Colonic mucosa (tissue), 4 donors: ENCODE results near the gene FLT3. TPM values are rescaled to one million over a fixed set of nuclear protein-coding genes. Genes with fewer than 3 reads are reported as not detected.

Experiments
- DNase-seq: peaks from one replicate; pipeline ENCODE4 v3.0.0-alpha.2; 2020
- H3K27ac ChIP-seq: fragments of 200-600 bp; one replicate; pipeline ENCODE4 v1.8.0; 2021
- H3K27me3 ChIP-seq: fragments of 200-600 bp; one replicate; pipeline ENCODE4 v1.8.0; 2021
- H3K36me3 ChIP-seq: fragments of 200-600 bp; one replicate; pipeline ENCODE4 v1.8.0; 2021
- H3K4me1 ChIP-seq: fragments of 200-600 bp; one replicate; pipeline ENCODE4 v1.8.0; 2021; ENCODE audit warnings: mild to moderate bottlenecking
- H3K4me3 ChIP-seq: fragments of 200-600 bp; one replicate; pipeline ENCODE4 v1.8.0; 2021
- H3K9ac ChIP-seq, 2 donors: one replicate each; pipeline ENCODE4 v1.7.0; 2013; ENCODE audit warnings: control low read depth in 2 of 2, low read depth in 2 of 2, low read length in 2 of 2
- H3K9me3 ChIP-seq: fragments of 200-600 bp; one replicate; pipeline ENCODE4 v1.8.0; 2021
- intact Hi-C: fragments of 100-400 bp; cut with DNase I; formaldehyde crosslinking; loops from one replicate; pipeline ENCODE4 v1.14.1; 2022
- total RNA-seq, 2 donors: library from RNA; stranded (reverse); fragmentation: NEBNext Ultra II Directional in 1 of 2; extraction: Animal tissue kit (Norgen Biotek cat#: 25700) in 1 of 2; gene quantifications; one replicate each; pipeline ENCODE4 v1.2.1, GENCODE V29; 2021
- TF ChIP-seq, protein P1 (sequence below): fragments of 200-600 bp; IDR thresholded peaks from one replicate; pipeline ENCODE4 v1.8.0; 2022; ENCODE audit warnings: antibody characterized with exemption, mild to moderate bottlenecking
- donor health status: healthy.
- donor health status: DM: no; HTN: no; CAD: no.
- donor health status: DM: no; HTN: no; CAD: no.

FLT3 gene
- total RNA-seq, 2 donors from 2014 or later = 0.19 TPM; not detected in 1

DNA sequence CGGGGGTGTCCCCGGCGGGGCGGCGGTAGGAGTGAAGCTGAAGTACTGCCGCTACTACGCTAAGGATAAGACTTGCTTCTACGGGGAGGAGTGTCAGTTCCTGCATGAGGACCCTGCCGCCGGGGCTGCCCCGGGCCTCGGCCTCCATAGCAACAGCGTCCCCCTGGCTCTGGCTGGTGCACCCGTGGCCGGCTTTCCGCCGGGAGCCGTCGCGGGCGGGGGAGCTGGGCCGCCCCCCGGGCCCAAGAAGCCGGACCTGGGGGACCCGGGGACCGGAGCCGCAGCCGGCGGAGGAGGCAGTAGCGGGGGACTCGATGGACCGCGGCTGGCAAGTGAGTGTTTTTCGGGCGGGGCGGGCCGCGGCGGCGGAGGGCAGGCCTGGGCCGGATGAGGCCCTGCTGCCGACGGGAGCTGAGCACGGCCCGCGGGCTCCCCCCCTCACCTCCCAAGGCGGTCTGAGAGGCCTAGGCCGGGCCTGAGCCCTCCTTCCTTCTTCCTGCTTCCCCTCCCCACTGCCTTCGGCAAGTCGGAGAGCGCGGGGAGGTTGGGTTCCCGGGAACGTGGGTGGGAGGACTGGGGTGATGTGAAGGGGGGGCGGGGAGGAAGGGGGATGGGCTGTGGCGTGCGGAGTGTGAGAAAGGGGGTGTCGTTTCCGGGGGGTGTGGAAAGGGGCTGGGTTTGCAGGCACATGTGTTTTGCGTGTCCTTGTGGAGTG lies 38.5 kb upstream of the FLT3 start:
- Histone ChIP-seq H3K4me1 (no peaks in the 10 kb centered on the region), H3K9ac (peak overlapping the region; percentile 84 to 99), H3K36me3 (no peaks in the 10 kb centered on the region), H3K27me3 (no peaks in the 10 kb centered on the region), H3K27ac (peak overlapping the region; percentile 99), H3K4me3 (peak overlapping the region; percentile 84), H3K9me3 (no peaks in the 10 kb centered on the region)
- peak; percentile 91 for DNase-seq
- TF ChIP-seq, protein P1, sequence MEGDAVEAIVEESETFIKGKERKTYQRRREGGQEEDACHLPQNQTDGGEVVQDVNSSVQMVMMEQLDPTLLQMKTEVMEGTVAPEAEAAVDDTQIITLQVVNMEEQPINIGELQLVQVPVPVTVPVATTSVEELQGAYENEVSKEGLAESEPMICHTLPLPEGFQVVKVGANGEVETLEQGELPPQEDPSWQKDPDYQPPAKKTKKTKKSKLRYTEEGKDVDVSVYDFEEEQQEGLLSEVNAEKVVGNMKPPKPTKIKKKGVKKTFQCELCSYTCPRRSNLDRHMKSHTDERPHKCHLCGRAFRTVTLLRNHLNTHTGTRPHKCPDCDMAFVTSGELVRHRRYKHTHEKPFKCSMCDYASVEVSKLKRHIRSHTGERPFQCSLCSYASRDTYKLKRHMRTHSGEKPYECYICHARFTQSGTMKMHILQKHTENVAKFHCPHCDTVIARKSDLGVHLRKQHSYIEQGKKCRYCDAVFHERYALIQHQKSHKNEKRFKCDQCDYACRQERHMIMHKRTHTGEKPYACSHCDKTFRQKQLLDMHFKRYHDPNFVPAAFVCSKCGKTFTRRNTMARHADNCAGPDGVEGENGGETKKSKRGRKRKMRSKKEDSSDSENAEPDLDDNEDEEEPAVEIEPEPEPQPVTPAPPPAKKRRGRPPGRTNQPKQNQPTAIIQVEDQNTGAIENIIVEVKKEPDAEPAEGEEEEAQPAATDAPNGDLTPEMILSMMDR = no peak
- intact Hi-C loops = no loop called here

DNA sequence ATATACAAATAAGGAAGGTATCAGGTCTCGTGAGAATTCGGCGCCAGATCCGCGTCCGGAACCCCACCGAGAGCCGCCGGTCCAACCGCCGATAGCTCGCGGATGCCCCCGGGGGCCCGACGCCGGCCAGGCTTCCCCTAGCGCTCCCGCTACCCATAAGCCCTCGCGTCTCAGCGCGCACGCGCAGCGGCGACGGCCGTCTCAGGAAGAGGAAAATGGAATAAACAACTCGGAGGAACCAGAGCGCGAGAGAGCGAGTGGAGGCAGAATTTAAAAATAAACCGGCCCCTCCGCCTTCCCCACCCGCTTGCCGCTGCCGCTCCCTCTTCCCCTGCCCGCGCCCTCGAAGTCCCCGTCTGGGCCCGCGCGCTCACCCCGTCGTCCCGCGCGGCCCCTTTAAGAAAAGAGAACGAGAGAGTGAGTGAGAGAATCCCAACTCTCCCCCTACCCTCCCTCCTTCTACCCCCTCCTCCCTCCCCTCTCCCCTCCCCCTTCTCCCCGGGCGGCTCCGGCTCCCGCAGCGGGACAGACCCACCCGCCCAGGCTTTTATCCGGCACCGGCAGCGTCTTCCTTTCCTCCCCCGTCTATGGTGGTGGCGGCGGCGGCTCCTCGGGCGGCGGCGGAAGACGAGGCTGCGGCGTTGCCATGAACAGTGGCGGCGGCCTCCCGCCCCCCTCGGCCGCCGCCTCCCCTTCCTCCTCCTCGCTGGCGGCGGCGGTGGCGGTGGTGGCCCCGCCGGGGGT lies 37.8 kb upstream of the FLT3 start, which contains the start of gene PAN3:
TSS of gene PAN3 (plus strand) at position 534 of the 744 bp plus-strand sequence. CDS start at position 647, 113 bp downstream.
- TF ChIP-seq, protein P1 = no peak
- H3K27ac ChIP-seq = peak within 1 kb of the TSS; percentile 99
- no peaks in the 10 kb centered on the region for H3K9me3 ChIP-seq
- H3K27me3 ChIP-seq = no peaks in the 10 kb centered on the region
- intact Hi-C loops = no loop called here
- H3K9ac ChIP-seq = peak within 1 kb of the TSS; percentile 84 to 99
- no peaks in the 10 kb centered on the region for H3K4me1 ChIP-seq
- H3K4me3 ChIP-seq = peak within 1 kb of the TSS; percentile 84
- DNase-seq = peak; percentile 96
- no peaks in the 10 kb centered on the region for H3K36me3 ChIP-seq

DNA sequence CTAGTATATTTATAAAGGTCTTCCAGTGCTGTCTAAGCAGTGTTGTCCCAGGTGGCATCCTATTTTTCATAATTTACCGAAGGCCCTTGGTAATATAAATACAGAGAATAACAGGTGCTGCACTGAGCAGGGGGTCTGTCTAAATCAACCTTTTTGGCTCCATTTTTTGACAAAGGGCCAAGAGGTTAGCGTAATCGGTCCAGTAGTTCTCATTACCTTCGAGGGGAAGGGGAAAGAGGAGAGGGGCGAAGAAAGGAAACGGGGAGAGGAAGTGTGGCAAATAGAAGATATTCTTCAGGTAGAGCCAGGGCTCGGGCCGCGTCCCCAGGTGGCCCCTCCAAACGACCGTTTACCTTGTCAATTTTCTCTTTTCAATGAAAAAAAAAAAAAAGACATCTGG lies 37.2 kb upstream of the FLT3 start:
- Histone ChIP-seq H3K9ac (peak overlapping the region; percentile 84 to 99), H3K27ac (peak overlapping the region; percentile 99), H3K9me3 (no peaks in the 10 kb centered on the region), H3K36me3 (no peaks in the 10 kb centered on the region), H3K4me3 (peak overlapping the region; percentile 84), H3K27me3 (no peaks in the 10 kb centered on the region), H3K4me1 (no peaks in the 10 kb centered on the region)
- intact Hi-C loops = no loop called here
- TF ChIP-seq, protein P1 = no peak
- DNase-seq = peak; percentile 37

DNA sequence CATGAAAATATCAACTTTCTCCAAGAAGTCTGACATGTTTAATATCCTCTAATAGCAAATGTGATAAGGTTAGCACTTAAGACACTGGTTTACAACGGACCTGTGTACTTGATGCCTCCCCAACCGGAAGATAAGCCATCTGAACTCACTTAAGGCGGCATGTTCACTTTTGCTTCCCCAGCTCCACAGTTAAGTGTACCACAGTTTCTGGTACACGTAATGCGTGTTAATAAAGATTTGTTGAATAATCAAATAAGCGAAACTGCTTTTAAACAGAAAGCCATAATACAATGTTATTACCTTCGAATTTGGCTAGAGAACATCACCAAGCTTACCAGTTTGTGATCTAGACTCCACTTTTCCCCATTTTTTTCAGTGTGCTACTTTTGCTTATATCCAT lies 36.5 kb upstream of the FLT3 start:
- Histone ChIP-seq H3K4me1 (no peaks in the 10 kb centered on the region), H3K27ac (no peak overlapping the region), H3K9ac (peak overlapping the region; percentile 1 to 84), H3K27me3 (no peaks in the 10 kb centered on the region), H3K36me3 (no peaks in the 10 kb centered on the region), H3K4me3 (no peak overlapping the region), H3K9me3 (no peaks in the 10 kb centered on the region)
- TF ChIP-seq, protein P1 = no peak
- no peak for DNase-seq
- intact Hi-C loops = no loop called here

DNA sequence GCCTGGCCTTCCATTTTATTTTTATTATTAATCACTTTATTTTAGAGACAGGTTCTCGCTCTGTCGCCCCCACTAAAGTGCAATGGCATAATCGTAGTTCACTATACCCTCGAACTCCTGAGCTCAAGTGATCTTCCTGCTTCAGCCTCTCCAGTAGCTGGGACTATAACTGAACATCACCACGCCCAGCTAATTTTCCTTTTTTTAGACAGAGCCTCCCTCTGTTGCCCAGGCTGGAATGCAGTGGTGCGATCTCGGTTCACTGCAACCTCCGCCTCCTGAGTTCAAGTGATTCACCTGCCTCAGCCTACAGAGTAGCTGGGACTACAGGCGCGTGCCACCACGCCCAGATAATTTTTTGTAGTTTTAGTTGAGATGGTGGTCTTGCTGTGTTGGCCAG lies 31.3 kb upstream of the FLT3 start:
- Histone ChIP-seq H3K4me3 (no peak overlapping the region), H3K4me1 (no peaks in the 10 kb centered on the region), H3K27me3 (no peaks in the 10 kb centered on the region), H3K36me3 (no peaks in the 10 kb centered on the region), H3K9ac (no peak overlapping the region), H3K9me3 (no peaks in the 10 kb centered on the region), H3K27ac (no peak overlapping the region)
- TF ChIP-seq, protein P1 = no peak
- intact Hi-C loops = no loop called here
- no peak for DNase-seq
